Lower leg skin (tissue), 4 donors: ENCODE results near the gene MPLKIP. TPM values are rescaled to one million over a fixed set of nuclear protein-coding genes. Genes with fewer than 3 reads are reported as not detected.
"Not testable (repeated sequence)": the region's sequence is repeated elsewhere in the genome, so short reads cannot be mapped to it uniquely, and the experiment has no call there.

Experiments
- DNase-seq, 2 donors: peaks; one replicate each; pipeline ENCODE4 v3.0.0-alpha.2; 2019; ENCODE audit warnings: low spot score in 2 of 2
- H3K4me3 ChIP-seq: fragments of 200-600 bp; sonication (generic); 2 replicates; pipeline ENCODE4 v1.5.1; 2017; ENCODE audit warnings: mild to moderate bottlenecking, low read depth; ENCODE audit not compliant: poor library complexity, severe bottlenecking
- POLR2A ChIP-seq, 2 donors: fragments of 450-650 bp; IDR thresholded peaks; one replicate each; pipeline ENCODE4 v1.6.1; 2016 to 2017; ENCODE audit warnings: antibody characterized with exemption in 2 of 2, mild to moderate bottlenecking in 1 of 2, moderate library complexity in 1 of 2
- WGBS, 2 donors: methylation state at CpG; one replicate each; pipeline ENCODE4 v1.1.5; 2018; 5-methylcytosine and 5-hydroxymethylcytosine counted together
- intact Hi-C: fragments of 100-400 bp; cut with DNase I; formaldehyde crosslinking; loops from one replicate; pipeline ENCODE4 v1.15.0; 2023; ENCODE audit warnings: low total_unique reads
- total RNA-seq, 4 donors: library from RNA; depleted of rRNA; stranded (reverse); fragments of >200 nt; gene quantifications; one replicate each; pipeline ENCODE4 v1.1.0, GENCODE V29; 2016
- TF ChIP-seq, protein P1 (sequence below), 3 donors: fragments of 450-650 bp; IDR thresholded peaks; one replicate each; pipeline ENCODE4 v1.5.1; 2016; ENCODE audit warnings: antibody characterized with exemption in 3 of 3, mild to moderate bottlenecking in 3 of 3, moderate library complexity in 2 of 3

MPLKIP gene
- total RNA-seq, 4 donors from 2014 or later = 41.3 to 78.0 (median 50.3) TPM

- TF ChIP-seq, protein P1, sequence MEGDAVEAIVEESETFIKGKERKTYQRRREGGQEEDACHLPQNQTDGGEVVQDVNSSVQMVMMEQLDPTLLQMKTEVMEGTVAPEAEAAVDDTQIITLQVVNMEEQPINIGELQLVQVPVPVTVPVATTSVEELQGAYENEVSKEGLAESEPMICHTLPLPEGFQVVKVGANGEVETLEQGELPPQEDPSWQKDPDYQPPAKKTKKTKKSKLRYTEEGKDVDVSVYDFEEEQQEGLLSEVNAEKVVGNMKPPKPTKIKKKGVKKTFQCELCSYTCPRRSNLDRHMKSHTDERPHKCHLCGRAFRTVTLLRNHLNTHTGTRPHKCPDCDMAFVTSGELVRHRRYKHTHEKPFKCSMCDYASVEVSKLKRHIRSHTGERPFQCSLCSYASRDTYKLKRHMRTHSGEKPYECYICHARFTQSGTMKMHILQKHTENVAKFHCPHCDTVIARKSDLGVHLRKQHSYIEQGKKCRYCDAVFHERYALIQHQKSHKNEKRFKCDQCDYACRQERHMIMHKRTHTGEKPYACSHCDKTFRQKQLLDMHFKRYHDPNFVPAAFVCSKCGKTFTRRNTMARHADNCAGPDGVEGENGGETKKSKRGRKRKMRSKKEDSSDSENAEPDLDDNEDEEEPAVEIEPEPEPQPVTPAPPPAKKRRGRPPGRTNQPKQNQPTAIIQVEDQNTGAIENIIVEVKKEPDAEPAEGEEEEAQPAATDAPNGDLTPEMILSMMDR (IDR thresholded peaks at IDR 0.05) = no peak
- TF ChIP-seq POLR2A (IDR thresholded peaks at IDR 0.05) = no peak
- DNase-seq = no peak
- intact Hi-C loops = no loop called here
- WGBS, 2 donors = 95 to 100% methylated on average over 3 of the region's 3 CpGs
- H3K4me3 ChIP-seq = no peak overlapping the region
These were observed 32.9 kb upstream of the MPLKIP start for GRCh38 chr7:40167291-40167690.

DNA sequence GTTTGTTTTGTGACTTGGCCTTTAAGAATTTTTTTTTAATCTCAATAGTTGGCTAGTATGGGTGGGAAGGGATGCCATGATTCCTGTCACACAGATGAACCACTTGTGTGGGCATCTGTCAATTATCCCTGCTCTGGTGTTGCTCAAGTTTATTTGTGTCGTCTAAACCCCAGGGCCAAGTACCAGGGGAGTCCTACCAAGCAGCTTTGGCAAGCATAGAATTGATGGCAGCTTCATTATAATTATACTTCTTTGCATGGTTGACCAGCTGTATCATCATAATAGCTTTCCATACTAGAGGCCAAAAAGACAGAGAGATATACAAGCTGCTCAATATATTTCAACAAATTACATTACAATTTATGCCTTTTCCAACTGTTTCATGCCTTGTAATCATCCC is 30.8 kb upstream of the MPLKIP start:
- intact Hi-C loops = no loop called here
- no peak for DNase-seq
- 39 to 44% methylated on average over 1 of the region's 1 CpG for WGBS, 2 donors
- TF ChIP-seq, protein P1 (IDR thresholded peaks at IDR 0.05) = no peak
- TF ChIP-seq POLR2A (IDR thresholded peaks at IDR 0.05) = no peak
- H3K4me3 ChIP-seq = no peak overlapping the region

DNA sequence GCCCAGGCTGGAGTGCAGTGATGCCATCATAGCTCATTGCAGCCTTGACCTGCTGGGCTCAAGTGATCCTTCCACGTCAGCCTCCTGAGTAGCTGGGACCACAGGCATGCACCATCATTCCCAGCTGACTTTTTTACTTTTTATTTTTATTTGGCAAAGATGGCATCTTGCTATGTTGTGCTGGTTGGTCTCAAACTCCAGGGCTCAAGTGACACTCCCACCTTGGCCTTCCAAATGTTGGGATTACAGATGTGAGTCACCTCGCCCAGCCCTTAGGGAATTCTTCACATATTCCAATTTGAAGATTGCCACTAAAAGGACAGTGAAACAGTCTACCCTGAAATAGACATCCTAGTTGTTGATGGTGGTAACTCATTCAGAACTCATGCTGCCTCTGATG is 28.1 kb upstream of the MPLKIP start:
- no peak for DNase-seq
- TF ChIP-seq POLR2A (IDR thresholded peaks at IDR 0.05) = no peak
- TF ChIP-seq, protein P1 (IDR thresholded peaks at IDR 0.05) = no peak
- H3K4me3 ChIP-seq = no peak overlapping the region
- intact Hi-C loops = no loop called here
- 90 to 91% methylated on average over 2 of the region's 2 CpGs for WGBS, 2 donors

DNA sequence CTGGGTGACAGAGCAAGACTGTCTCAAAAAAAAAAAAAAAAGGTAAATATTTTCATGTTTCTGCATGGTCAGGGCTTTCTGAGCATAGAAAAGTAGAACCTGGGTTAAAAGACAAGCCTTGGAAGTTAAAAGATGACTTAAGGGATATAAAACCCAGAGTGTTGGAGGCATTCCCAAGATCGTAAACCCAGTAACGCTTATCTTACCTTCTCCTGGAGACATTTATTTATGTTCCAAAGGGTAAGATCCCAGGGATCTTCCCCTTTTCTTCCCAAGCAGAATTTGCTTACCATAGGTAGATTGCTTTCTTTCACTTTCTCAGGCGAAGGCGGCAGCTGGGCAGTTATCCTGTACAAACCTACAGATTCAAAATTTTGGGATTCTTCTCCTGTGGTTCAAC is 22.6 kb upstream of the MPLKIP start:
- intact Hi-C loops = no loop called here
- DNase-seq = no peak
- TF ChIP-seq, protein P1 (IDR thresholded peaks at IDR 0.05) = no peak
- no peak for TF ChIP-seq POLR2A (IDR thresholded peaks at IDR 0.05)
- no peak overlapping the region for H3K4me3 ChIP-seq
- WGBS, 2 donors = 60 to 68% methylated on average over 4 of the region's 4 CpGs

GRCh38 chr7:40151504-40151903 is 17.1 kb upstream of the MPLKIP start:
- WGBS, 2 donors = 84 to 86% methylated on average over 1 of the region's 1 CpG
- TF ChIP-seq, protein P1 (IDR thresholded peaks at IDR 0.05) = no peak
- no peak for TF ChIP-seq POLR2A (IDR thresholded peaks at IDR 0.05)
- no peak overlapping the region for H3K4me3 ChIP-seq
- intact Hi-C loops = no loop called here
- DNase-seq = no peak

- 90 to 97% methylated on average over 2 of the region's 2 CpGs for WGBS, 2 donors
- TF ChIP-seq, protein P1 (IDR thresholded peaks at IDR 0.05) = no peak
- TF ChIP-seq POLR2A (IDR thresholded peaks at IDR 0.05) = no peak
- H3K4me3 ChIP-seq = no peak overlapping the region
- DNase-seq = no peak
- intact Hi-C loops = no loop called here
These were observed 14.2 kb upstream of the MPLKIP start for GRCh38 chr7:40148671-40149070.

DNA sequence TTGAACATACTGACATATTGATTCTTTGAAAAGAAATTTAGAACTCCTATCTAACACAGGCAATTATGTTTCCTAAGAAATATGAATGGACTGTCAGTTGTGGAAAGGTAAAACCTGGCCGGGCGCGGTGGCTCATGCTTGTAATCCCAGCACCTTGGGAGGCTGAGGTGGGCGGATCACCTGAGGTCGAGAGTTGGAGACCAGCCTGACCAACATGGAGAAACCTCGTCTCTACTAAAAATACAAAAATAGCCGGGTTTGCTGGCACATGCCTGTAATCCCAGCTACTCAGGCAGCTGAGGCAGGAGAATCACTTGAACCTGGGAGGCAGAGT is 13.8 kb upstream of the MPLKIP start:
- H3K4me3 ChIP-seq, intact Hi-C loops, DNase-seq: not testable (repeated sequence)
- WGBS, 2 donors = 92 to 93% methylated on average over 7 of the region's 7 CpGs
